ENCODE data around the gene BCL2L11.

DNA sequence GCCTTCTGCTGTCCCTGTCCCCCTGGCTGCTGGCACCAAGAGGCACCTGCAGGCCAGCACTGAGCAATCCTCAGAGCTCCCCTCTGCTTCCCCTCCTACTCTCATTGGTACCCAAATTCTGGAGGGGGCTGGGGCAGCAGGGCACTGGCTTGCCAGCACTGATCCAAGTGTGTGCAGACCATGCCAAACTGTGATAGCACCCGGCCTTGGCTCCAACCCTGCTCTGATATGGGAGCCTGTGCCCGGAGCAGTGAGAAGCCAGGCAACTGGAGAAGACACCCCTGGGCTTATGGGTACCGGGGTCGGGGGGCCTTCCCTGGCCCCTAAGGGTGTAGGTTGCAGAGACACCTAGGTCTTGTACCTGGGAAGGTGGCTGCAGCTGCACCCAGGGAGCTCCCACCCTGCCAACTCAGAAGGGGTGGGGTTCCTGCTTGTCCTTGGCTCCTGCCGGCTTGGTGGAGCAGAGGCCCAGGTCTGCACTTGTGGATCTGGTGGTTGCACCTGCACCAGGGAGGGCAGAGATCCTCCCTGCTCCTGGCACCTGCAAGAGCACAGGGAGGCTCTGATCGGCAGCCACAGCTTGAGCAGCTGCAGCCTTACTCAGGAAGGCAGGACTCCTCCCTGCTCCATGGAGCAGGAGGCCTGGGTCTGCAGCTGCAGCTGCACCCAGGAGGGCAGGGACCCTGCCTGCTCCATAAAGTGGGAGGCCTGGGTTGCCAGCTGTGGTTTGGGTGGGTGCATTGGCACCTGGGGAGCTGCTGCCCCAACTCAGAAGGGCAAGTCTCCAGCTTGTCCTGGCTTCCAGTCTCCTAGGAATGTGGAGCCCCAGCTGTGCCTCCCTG lies 96.3 kb downstream of the BCL2L11 start:
- TF ChIP-seq, protein P1, sequence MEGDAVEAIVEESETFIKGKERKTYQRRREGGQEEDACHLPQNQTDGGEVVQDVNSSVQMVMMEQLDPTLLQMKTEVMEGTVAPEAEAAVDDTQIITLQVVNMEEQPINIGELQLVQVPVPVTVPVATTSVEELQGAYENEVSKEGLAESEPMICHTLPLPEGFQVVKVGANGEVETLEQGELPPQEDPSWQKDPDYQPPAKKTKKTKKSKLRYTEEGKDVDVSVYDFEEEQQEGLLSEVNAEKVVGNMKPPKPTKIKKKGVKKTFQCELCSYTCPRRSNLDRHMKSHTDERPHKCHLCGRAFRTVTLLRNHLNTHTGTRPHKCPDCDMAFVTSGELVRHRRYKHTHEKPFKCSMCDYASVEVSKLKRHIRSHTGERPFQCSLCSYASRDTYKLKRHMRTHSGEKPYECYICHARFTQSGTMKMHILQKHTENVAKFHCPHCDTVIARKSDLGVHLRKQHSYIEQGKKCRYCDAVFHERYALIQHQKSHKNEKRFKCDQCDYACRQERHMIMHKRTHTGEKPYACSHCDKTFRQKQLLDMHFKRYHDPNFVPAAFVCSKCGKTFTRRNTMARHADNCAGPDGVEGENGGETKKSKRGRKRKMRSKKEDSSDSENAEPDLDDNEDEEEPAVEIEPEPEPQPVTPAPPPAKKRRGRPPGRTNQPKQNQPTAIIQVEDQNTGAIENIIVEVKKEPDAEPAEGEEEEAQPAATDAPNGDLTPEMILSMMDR (IDR thresholded peaks at IDR 0.05; ENCODE audit: poor library complexity): no peak
- no peak for TF ChIP-seq EZH2phosphoT487 (IDR thresholded peaks at IDR 0.05; ENCODE audit: low read depth, severe bottlenecking, unreplicated experiment)

Measured in hepatocyte (in vitro differentiated cells).